Activated CD8-positive, alpha-beta T cell treated with anti-CD3 and anti-CD28 coated beads for 36 hours (primary cell): Measurements from ENCODE around the gene COL18A1. TPM values are rescaled to one million over a fixed set of nuclear protein-coding genes. Genes with fewer than 3 reads are reported as not detected.

Source experiments
- ATAC-seq: fragments of 200-7000 bp; cut with Tn5 transposase; one replicate; pipeline ENCODE4 v1.10.0; 2021; ENCODE audit warnings: mild to moderate bottlenecking, moderate library complexity
- CTCF ChIA-PET: fragments of 350-600 bp; sonication (Branson Sonifier 250); formaldehyde crosslinking; loops from one replicate; lab custom pipeline; 2021; ENCODE audit warnings: antibody characterized with exemption; lab: Charles Lee
- POLR2A ChIA-PET: fragments of 350-600 bp; sonication (Branson Sonifier 250); formaldehyde crosslinking; loops from one replicate; lab custom pipeline; 2021; ENCODE audit warnings: antibody characterized with exemption; lab: Charles Lee
- DNase-seq: peaks from one replicate; pipeline ENCODE4 v3.0.0-alpha.2; 2020
- H3K27ac Mint-ChIP-seq: one replicate; pipeline ENCODE4 v1.8.0; 2021; ENCODE audit warnings: mild to moderate bottlenecking, mixed read lengths
- H3K27me3 Mint-ChIP-seq: one replicate; pipeline ENCODE4 v1.8.0; 2021; ENCODE audit warnings: mixed read lengths
- H3K36me3 Mint-ChIP-seq: one replicate; pipeline ENCODE4 v1.8.0; 2021; ENCODE audit warnings: low read depth, mixed read lengths
- H3K4me1 Mint-ChIP-seq: one replicate; pipeline ENCODE4 v1.8.0; 2021; ENCODE audit warnings: low read depth, mixed read lengths
- H3K4me3 Mint-ChIP-seq: one replicate; pipeline ENCODE4 v1.8.0; 2021; ENCODE audit warnings: mild to moderate bottlenecking, moderate library complexity, mixed read lengths
- H3K9me3 Mint-ChIP-seq: one replicate; pipeline ENCODE4 v1.8.0; 2021; ENCODE audit warnings: mixed read lengths
- intact Hi-C: fragments of 100-400 bp; cut with micrococcal nuclease; formaldehyde crosslinking; loops from one replicate; pipeline ENCODE4 v1.10.0; 2022
- total RNA-seq, 2 experiments: library from RNA; stranded (reverse); gene quantifications; one replicate each; pipeline ENCODE4 v1.2.3, GENCODE V29; 2021
- TF ChIP-seq, protein P1 (sequence below): fragments of 200-600 bp; IDR thresholded peaks from one replicate; pipeline ENCODE4 v1.8.0; 2022; ENCODE audit warnings: antibody characterized with exemption, mild to moderate bottlenecking

The COL18A1 gene
- total RNA-seq, 2 experiments from 2014 or later, result 9.4 to 9.7 TPM

DNA sequence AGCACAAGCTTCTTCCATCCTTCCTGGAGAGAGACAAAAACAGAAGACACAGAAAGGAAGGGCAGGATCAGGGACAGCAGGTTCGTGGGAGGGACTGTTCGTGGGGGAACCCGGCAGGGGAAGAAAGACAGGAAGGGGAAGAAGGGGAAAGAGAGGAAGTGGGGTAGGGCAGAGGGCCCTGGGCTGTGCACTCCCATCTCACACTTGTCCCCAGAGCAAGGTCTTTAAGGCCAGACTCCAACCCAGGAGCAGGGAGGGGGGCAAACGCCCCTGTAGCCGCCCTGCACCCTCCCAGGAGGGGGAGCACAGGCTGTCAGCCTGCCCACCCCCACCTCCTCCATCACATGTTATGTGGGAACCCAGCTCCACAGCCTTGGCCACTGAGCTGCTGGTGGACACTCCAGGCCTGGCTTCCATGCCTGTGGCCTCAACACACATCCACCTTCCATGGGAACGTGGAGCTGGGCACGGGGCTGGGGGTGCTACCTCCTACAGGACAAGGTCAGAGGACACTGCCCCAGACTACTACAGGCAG lies 127.9 kb downstream of the COL18A1 start:
- TF ChIP-seq, protein P1, sequence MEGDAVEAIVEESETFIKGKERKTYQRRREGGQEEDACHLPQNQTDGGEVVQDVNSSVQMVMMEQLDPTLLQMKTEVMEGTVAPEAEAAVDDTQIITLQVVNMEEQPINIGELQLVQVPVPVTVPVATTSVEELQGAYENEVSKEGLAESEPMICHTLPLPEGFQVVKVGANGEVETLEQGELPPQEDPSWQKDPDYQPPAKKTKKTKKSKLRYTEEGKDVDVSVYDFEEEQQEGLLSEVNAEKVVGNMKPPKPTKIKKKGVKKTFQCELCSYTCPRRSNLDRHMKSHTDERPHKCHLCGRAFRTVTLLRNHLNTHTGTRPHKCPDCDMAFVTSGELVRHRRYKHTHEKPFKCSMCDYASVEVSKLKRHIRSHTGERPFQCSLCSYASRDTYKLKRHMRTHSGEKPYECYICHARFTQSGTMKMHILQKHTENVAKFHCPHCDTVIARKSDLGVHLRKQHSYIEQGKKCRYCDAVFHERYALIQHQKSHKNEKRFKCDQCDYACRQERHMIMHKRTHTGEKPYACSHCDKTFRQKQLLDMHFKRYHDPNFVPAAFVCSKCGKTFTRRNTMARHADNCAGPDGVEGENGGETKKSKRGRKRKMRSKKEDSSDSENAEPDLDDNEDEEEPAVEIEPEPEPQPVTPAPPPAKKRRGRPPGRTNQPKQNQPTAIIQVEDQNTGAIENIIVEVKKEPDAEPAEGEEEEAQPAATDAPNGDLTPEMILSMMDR, result no peak
- Mint-ChIP-seq H3K9me3 (no peaks in the 10 kb centered on the region), H3K4me3 (no peak overlapping the region), H3K36me3 (peaks cover 31% of the 10 kb centered on the region), H3K27me3 (no peaks in the 10 kb centered on the region), H3K27ac (peak overlapping the region; percentile 81), H3K4me1 (peaks cover 15% of the 10 kb centered on the region)
- no peak for ATAC-seq
- intact Hi-C loops, result no loop called here
- ChIA-PET POLR2A (interaction anchor here (1.0 kb wide), 1 partner anchor 18 kb away, joined by 4 read pairs; no protein-coding TSS in a partner anchor), CTCF (no interaction called here)
- DNase-seq, result no peak

DNA sequence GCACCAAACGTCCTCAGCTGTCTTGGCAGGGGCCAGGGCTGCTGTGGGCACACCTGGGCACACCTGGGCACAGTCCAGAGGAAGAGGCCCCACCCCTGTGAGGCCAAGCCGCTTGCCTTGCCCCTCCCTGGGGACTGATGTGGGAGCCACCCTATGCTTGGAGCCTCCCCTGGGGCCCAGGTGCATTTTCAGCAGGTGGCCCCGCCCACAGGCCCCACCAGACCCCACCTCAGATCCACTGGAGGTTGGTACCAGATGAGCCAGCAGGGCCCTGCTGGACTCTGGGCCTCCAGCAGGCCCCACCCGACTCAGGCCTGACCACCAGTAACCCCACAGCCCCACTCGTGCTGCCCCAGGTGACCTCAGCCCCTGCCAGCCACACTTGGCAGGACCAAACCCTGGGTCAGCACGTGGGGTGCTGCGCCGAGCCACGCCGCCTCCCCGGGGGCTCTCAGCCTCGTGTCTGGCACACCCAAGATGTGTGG lies 128.4 kb downstream of the COL18A1 start:
- H3K4me1 Mint-ChIP-seq, result peaks cover 15% of the 10 kb centered on the region
- TF ChIP-seq, protein P1, result no peak
- H3K27me3 Mint-ChIP-seq, result no peaks in the 10 kb centered on the region
- CTCF ChIA-PET, result no interaction called here
- H3K4me3 Mint-ChIP-seq, result no peak overlapping the region
- DNase-seq (no peak), ATAC-seq (no peak)
- POLR2A ChIA-PET, result interaction anchor here (1.2 kb wide), 1 partner anchor 18 kb away, joined by 3 read pairs; no protein-coding TSS in a partner anchor
- intact Hi-C loops, result no loop called here
- H3K9me3 Mint-ChIP-seq, result no peaks in the 10 kb centered on the region
- no peak overlapping the region for H3K27ac Mint-ChIP-seq
- H3K36me3 Mint-ChIP-seq, result peaks cover 30% of the 10 kb centered on the region

DNA sequence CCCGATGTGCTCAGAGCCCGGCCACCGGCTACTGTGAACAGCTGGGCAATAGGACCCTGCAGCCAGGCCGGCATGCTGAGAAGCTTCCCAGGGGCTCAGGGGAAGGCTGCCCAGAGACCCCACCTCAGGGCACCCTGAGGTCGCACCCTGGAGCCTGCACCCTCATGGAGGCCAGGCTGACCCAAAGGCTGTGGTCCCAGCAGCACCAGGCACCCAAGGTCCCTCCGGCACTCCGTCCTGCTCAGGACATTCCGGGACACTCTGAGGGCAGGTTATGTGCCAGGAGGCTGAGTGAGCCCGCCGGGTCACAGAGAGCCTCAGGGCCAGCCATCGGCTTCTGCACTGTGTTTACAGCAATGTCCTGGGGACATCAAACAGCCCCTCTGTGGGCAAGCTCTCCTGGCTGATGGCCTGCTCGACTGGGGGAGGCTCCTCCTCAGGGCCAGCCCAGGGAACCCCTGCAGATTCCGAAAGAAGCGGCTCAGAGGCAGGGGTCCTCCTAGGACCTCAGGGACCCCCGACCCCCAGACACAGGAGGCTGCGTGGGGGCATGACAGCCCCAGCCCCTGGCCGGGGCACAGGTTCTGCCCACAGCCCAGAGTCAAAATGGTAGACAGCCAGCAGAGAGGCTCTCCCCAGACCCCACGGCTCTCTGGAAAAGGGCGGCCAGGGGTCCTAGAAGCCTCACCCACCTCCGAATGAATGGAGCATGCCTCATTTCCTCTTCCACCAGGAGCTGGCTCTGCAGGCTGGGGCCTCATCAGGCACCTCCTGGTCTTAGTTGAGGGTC lies 129.1 kb downstream of the COL18A1 start:
- ChIA-PET CTCF (no interaction called here), POLR2A (interaction anchor here (1.2 to 1.5 kb wide), 2 partner anchors 10 to 17 kb away, joined by 3 read pairs; no protein-coding TSS in a partner anchor)

DNA sequence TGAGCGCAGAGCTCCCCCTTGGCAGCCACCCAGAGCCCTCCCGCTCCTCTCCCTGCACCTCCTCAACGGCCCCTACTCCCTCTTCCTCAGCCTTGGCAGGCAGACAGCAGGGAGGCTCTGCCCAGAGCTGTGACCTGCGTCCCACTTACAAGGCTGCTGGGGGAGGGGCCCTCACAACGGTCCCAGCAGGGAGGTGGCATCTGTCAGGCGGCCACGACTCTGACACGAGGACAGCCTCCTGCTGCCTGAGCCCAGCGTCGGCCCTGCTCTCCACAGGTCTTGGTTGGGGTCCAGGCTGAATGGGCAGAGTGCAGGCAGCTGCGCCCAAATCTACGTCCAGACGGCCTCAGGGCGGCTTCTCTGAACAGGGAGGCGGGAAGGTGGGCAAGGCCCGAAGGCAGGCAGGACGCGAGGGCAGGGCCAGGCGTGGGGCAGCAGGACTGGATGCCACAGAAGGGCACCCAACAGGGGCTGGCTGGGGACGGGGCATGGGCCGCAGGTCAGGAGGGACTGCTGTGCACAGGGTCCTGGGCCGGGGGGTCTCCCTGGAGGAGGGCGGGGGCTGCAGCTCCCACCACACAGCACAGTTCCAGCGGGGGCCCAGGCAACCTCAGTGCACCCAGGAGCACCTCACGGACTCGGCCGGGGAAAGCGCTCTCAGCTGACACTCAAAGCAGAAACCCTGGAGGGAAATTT lies 129.8 kb downstream of the COL18A1 start:
- ATAC-seq (no peak), DNase-seq (no peak)
- Mint-ChIP-seq H3K36me3 (peaks cover 30% of the 10 kb centered on the region), H3K4me3 (no peak overlapping the region), H3K27ac (no peak overlapping the region), H3K4me1 (peaks cover 21% of the 10 kb centered on the region), H3K27me3 (no peaks in the 10 kb centered on the region), H3K9me3 (no peaks in the 10 kb centered on the region)
- ChIA-PET CTCF (no interaction called here), POLR2A (interaction anchor here (1.2 to 1.5 kb wide), 2 partner anchors 9 to 16 kb away, joined by 3 read pairs; no protein-coding TSS in a partner anchor)
- TF ChIP-seq, protein P1, result no peak
- intact Hi-C loops, result no loop called here

More for the DNA sequence above, 129.1 kb downstream of the COL18A1 start:
- H3K9me3 Mint-ChIP-seq, result no peaks in the 10 kb centered on the region
- TF ChIP-seq, protein P1, result no peak
- H3K27ac Mint-ChIP-seq, result no peak overlapping the region
- H3K4me1 Mint-ChIP-seq, result peaks cover 15% of the 10 kb centered on the region
- DNase-seq, result no peak
- ATAC-seq, result no peak
- no peak overlapping the region for H3K4me3 Mint-ChIP-seq
- peaks cover 30% of the 10 kb centered on the region for H3K36me3 Mint-ChIP-seq
- intact Hi-C loops, result no loop called here
- no peaks in the 10 kb centered on the region for H3K27me3 Mint-ChIP-seq
